Skeletal muscle cell (primary cell): Measurements from ENCODE around the gene CBLB.

Source experiments
- DNase-seq: peaks from one replicate; pipeline ENCODE4 v3.0.0-alpha.2; 2010; ENCODE audit warnings: low read depth
- H3K4me3 ChIP-seq: 2 replicates; pipeline ENCODE4 v1.5.1; 2011; ENCODE audit warnings: low read depth, mild to moderate bottlenecking, control low read depth, low read length, moderate library complexity

Gene CBLB

GRCh38 chr3:105868742-105869530 lies at the start of gene CBLB:
TSS of gene CBLB (minus strand) at chr3:105869012. CDS start at chr3:105867577, 1,435 bp downstream.
- H3K4me3 ChIP-seq = peak within 1 kb of the TSS; percentile 97
- DNase-seq = peak; percentile 97

GRCh38 chr3:105916767-105917166 lies 48.0 kb upstream of the CBLB start:
- no peak overlapping the region for H3K4me3 ChIP-seq
- DNase-seq = no peak

GRCh38 chr3:105915524-105915923 lies 46.7 kb upstream of the CBLB start:
- no peak for DNase-seq
- no peak overlapping the region for H3K4me3 ChIP-seq

GRCh38 chr3:105913616-105914015 lies 44.8 kb upstream of the CBLB start:
- DNase-seq = no peak
- no peak overlapping the region for H3K4me3 ChIP-seq

GRCh38 chr3:105912891-105913290 lies 44.1 kb upstream of the CBLB start:
- DNase-seq = no peak
- H3K4me3 ChIP-seq = no peak overlapping the region

- H3K4me3 ChIP-seq = no peak overlapping the region
- no peak for DNase-seq
Measured at GRCh38 chr3:105911496-105911895, 42.7 kb upstream of the CBLB start.

GRCh38 chr3:105907777-105908176 lies 39.0 kb upstream of the CBLB start:
- no peak for DNase-seq
- no peak overlapping the region for H3K4me3 ChIP-seq

- peak; percentile 36 for DNase-seq
- H3K4me3 ChIP-seq = no peak overlapping the region
Measured at GRCh38 chr3:105906836-105907235, 38.0 kb upstream of the CBLB start.

GRCh38 chr3:105906345-105906744 lies 37.5 kb upstream of the CBLB start:
- H3K4me3 ChIP-seq = no peak overlapping the region
- no peak for DNase-seq

- H3K4me3 ChIP-seq = no peak overlapping the region
- no peak for DNase-seq
Measured at GRCh38 chr3:105905328-105905727, 36.5 kb upstream of the CBLB start.

- DNase-seq = no peak
- no peak overlapping the region for H3K4me3 ChIP-seq
Measured at GRCh38 chr3:105904678-105905284, 36.0 kb upstream of the CBLB start.

- no peak for DNase-seq
- no peak overlapping the region for H3K4me3 ChIP-seq
Measured at GRCh38 chr3:105904251-105904650, 35.4 kb upstream of the CBLB start.

- DNase-seq = peak; percentile 46
- no peak overlapping the region for H3K4me3 ChIP-seq
Measured at GRCh38 chr3:105899516-105899915, 30.7 kb upstream of the CBLB start.

GRCh38 chr3:105891101-105891500 lies 22.3 kb upstream of the CBLB start:
- no peak overlapping the region for H3K4me3 ChIP-seq
- DNase-seq = no peak

GRCh38 chr3:105888621-105889579 lies 20.1 kb upstream of the CBLB start:
- no peak for DNase-seq
- H3K4me3 ChIP-seq = no peak overlapping the region

- no peak overlapping the region for H3K4me3 ChIP-seq
Measured at GRCh38 chr3:105885256-105885655, 16.4 kb upstream of the CBLB start.

GRCh38 chr3:105883798-105884377 lies 15.1 kb upstream of the CBLB start:
- no peak for DNase-seq
- H3K4me3 ChIP-seq = no peak overlapping the region

More at GRCh38 chr3:105885256-105885655, 16.4 kb upstream of the CBLB start:
- no peak for DNase-seq

- DNase-seq = no peak
- H3K4me3 ChIP-seq = no peak overlapping the region
Measured at GRCh38 chr3:105880681-105881290, 12.0 kb upstream of the CBLB start.

GRCh38 chr3:105878061-105878460 lies 9.2 kb upstream of the CBLB start:
- no peak overlapping the region for H3K4me3 ChIP-seq
- DNase-seq = no peak
